Upper lobe of left lung (tissue), 4 donors: Measurements from ENCODE around the gene OR51G1.

Source experiments
- EP300 ChIP-seq, 4 donors: sonication (generic); formaldehyde crosslinking; IDR thresholded peaks; one replicate each; pipeline ENCODE4 v1.5.1; 2017; ENCODE audit warnings: antibody characterized with exemption in 4 of 4, control low read depth in 2 of 4
- POLR2A ChIP-seq, 4 donors: fragments of 450-650 bp; IDR thresholded peaks; one replicate each; pipeline ENCODE4 v1.5.1; 2016 to 2017; ENCODE audit warnings: antibody characterized with exemption in 4 of 4, mild to moderate bottlenecking in 2 of 4
- POLR2AphosphoS5 ChIP-seq, 2 donors: sonication (generic); formaldehyde crosslinking; IDR thresholded peaks; one replicate each; pipeline ENCODE4 v1.5.1; 2017; ENCODE audit warnings: antibody characterized with exemption in 2 of 2
- TF ChIP-seq, protein P1 (sequence below), 6 experiments: fragments of 450-650 bp in 4 of 6; fragments of 200-600 bp in 2 of 6; sonication (generic) in 2 of 6; IDR thresholded peaks; one replicate each; pipeline ENCODE4 v1.5.1; 2016 to 2019; ENCODE audit warnings: antibody characterized with exemption in 6 of 6

DNA sequence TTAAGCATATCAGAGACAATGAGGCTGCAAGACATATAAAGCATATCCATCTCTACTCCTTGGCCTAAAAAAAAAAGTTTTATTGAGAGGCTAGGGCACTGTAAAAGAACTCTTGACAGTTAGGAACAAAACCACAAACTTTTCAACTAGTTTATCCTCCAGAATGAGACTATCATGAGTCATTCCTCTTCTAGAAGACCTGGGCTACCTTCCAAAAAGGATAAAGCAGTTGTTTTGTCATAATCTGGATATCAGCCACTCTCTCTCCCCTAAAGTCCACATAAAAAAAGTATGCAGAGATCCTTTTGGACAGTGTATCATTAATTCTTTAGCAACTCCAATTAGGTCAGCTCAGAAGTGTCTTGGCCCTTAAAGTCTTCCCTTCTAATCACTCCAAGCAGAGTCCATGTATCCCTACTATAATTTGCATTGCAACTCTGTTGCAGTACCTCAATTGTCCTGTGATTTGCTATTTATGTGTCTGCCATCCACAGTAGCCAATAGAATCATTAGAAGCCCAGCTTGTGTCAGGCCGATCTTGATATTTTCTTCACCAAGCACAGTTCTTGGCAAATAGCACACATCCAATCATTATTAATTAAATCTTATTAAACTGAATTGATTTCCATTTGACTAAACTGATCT lies 32.0 kb downstream of the OR51G1 start:
- TF ChIP-seq, protein P1, sequence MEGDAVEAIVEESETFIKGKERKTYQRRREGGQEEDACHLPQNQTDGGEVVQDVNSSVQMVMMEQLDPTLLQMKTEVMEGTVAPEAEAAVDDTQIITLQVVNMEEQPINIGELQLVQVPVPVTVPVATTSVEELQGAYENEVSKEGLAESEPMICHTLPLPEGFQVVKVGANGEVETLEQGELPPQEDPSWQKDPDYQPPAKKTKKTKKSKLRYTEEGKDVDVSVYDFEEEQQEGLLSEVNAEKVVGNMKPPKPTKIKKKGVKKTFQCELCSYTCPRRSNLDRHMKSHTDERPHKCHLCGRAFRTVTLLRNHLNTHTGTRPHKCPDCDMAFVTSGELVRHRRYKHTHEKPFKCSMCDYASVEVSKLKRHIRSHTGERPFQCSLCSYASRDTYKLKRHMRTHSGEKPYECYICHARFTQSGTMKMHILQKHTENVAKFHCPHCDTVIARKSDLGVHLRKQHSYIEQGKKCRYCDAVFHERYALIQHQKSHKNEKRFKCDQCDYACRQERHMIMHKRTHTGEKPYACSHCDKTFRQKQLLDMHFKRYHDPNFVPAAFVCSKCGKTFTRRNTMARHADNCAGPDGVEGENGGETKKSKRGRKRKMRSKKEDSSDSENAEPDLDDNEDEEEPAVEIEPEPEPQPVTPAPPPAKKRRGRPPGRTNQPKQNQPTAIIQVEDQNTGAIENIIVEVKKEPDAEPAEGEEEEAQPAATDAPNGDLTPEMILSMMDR (IDR thresholded peaks at IDR 0.05): no peak
- TF ChIP-seq EP300 (IDR thresholded peaks at IDR 0.05) (no peak), POLR2A (IDR thresholded peaks at IDR 0.05) (no peak), POLR2AphosphoS5 (IDR thresholded peaks at IDR 0.05) (no peak)
